Fibroblast of lung (primary cell): Measurements from ENCODE around the gene SLF2. TPM values are rescaled to one million over a fixed set of nuclear protein-coding genes. Genes with fewer than 3 reads are reported as not detected.

Experiments
- DNase-seq, 2 donors: peaks; one replicate each; pipeline versions ENCODE4 v3.0.0 to v3.0.0-alpha.2; 2010; ENCODE audit warnings: low read depth in 2 of 2
- H2AFZ ChIP-seq: 2 replicates; pipeline ENCODE4 v1.5.1; 2012; ENCODE audit warnings: low read length, control low read depth, inconsistent platforms
- H3K27ac ChIP-seq: 2 replicates; pipeline ENCODE4 v1.5.1; 2011; ENCODE audit warnings: low read length, control low read depth; ENCODE audit not compliant: insufficient read depth
- H3K27me3 ChIP-seq: 2 replicates; pipeline ENCODE4 v1.5.1; 2011; ENCODE audit warnings: mild to moderate bottlenecking, low read length; ENCODE audit not compliant: control insufficient read depth, insufficient read depth
- H3K36me3 ChIP-seq: 2 replicates; pipeline ENCODE4 v1.5.1; 2011; ENCODE audit warnings: low read length; ENCODE audit not compliant: control insufficient read depth, insufficient read depth
- H3K4me1 ChIP-seq: 2 replicates; pipeline ENCODE4 v1.5.1; 2011; ENCODE audit warnings: low read length; ENCODE audit not compliant: control insufficient read depth, insufficient read depth; ENCODE audit errors: extremely low read depth
- H3K4me2 ChIP-seq: 2 replicates; pipeline ENCODE4 v1.5.1; 2011; ENCODE audit warnings: low read length, control low read depth; ENCODE audit not compliant: insufficient read depth; ENCODE audit errors: extremely low read depth
- H3K4me3 ChIP-seq, 4 experiments: fragments of 200-600 bp in 1 of 4; sonication (generic) in 1 of 4; replicated peaks in 1 of 4; 2 replicates each; pipeline ENCODE4 v1.5.1; 2011 to 2016; ENCODE audit warnings: low read length in 4 of 4, low read depth in 3 of 4, mild to moderate bottlenecking in 3 of 4, control low read depth in 2 of 4, inconsistent platforms in 1 of 4, mixed read lengths in 1 of 4; ENCODE audit not compliant: insufficient read depth in 1 of 4; ENCODE audit errors: control extremely low read depth in 1 of 4
- H3K79me2 ChIP-seq: 2 replicates; pipeline ENCODE4 v1.5.1; 2012; ENCODE audit warnings: mild to moderate bottlenecking, low read length, inconsistent platforms; ENCODE audit not compliant: control insufficient read depth, insufficient read depth
- H3K9ac ChIP-seq: 2 replicates; pipeline ENCODE4 v1.5.1; 2011; ENCODE audit warnings: mild to moderate bottlenecking, low read length, control low read depth; ENCODE audit not compliant: insufficient read depth
- H3K9me3 ChIP-seq: 2 replicates; pipeline ENCODE4 v1.5.1; 2012; ENCODE audit warnings: low read depth, low read length; ENCODE audit not compliant: control insufficient read depth, insufficient read depth
- H4K20me1 ChIP-seq: 2 replicates; pipeline ENCODE4 v1.5.1; 2011; ENCODE audit warnings: low read length; ENCODE audit not compliant: control insufficient read depth, insufficient read depth; ENCODE audit errors: extremely low read depth
- EZH2 ChIP-seq: IDR thresholded peaks from 2 replicates; pipeline ENCODE4 v1.5.1; 2012; ENCODE audit warnings: low read length, control low read depth, mild to moderate bottlenecking; ENCODE audit errors: missing control alignments
- polyA plus RNA-seq, 2 donors: library from polyadenylated mRNA; depleted of rRNA in 1 of 2; stranded (reverse) in 1 of 2; unstranded in 1 of 2; fragments of >200 nt; gene quantifications; 2 replicates each; pipeline ENCODE4 v1.2.1, GENCODE V29; 2011 to 2012; ENCODE audit warnings: missing spikeins in 1 of 2
- total RNA-seq: library from RNA; depleted of rRNA; stranded (reverse); fragments of >200 nt; gene quantifications from 2 replicates; pipeline ENCODE4 v1.2.1, GENCODE V29; 2014
- TF ChIP-seq, protein P1 (sequence below), 2 donors: IDR thresholded peaks in 1 of 2; conservative IDR thresholded peaks in 1 of 2; 1 replicate in 1 of 2; 2 replicates in 1 of 2; pipeline ENCODE4 v1.5.1; 2011 to 2012; ENCODE audit warnings: low read length in 2 of 2, control low read depth in 1 of 2, inconsistent platforms in 1 of 2, low read depth in 1 of 2, mild to moderate bottlenecking in 1 of 2

Gene SLF2
- total and polyA plus RNA-seq, 2 donors (not counting 1 experiment from before 2014, with no cell fraction given): 16.6 to 32.5 TPM

- H3K27ac ChIP-seq: no peak overlapping the region
- H3K9me3 ChIP-seq: no peaks in the 10 kb centered on the region
- no peaks in the 10 kb centered on the region for H3K27me3 ChIP-seq
- H3K36me3 ChIP-seq: no peaks in the 10 kb centered on the region
- peaks cover 18% of the 10 kb centered on the region for H3K4me1 ChIP-seq
- no peak overlapping the region for H3K9ac ChIP-seq
- H4K20me1 ChIP-seq: no peaks in the 10 kb centered on the region
- H3K79me2 ChIP-seq: no peaks in the 10 kb centered on the region
- no peak overlapping the region for H3K4me2 ChIP-seq
- no peak overlapping the region for H2AFZ ChIP-seq
- TF ChIP-seq, protein P1, sequence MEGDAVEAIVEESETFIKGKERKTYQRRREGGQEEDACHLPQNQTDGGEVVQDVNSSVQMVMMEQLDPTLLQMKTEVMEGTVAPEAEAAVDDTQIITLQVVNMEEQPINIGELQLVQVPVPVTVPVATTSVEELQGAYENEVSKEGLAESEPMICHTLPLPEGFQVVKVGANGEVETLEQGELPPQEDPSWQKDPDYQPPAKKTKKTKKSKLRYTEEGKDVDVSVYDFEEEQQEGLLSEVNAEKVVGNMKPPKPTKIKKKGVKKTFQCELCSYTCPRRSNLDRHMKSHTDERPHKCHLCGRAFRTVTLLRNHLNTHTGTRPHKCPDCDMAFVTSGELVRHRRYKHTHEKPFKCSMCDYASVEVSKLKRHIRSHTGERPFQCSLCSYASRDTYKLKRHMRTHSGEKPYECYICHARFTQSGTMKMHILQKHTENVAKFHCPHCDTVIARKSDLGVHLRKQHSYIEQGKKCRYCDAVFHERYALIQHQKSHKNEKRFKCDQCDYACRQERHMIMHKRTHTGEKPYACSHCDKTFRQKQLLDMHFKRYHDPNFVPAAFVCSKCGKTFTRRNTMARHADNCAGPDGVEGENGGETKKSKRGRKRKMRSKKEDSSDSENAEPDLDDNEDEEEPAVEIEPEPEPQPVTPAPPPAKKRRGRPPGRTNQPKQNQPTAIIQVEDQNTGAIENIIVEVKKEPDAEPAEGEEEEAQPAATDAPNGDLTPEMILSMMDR (conservative IDR thresholded peaks at IDR 0.05 in 1 of 2, IDR thresholded peaks at IDR 0.05 in 1 of 2; ENCODE audit: low read depth in 1 of 2, low read length in 2 of 2): no peak
- no peak for TF ChIP-seq EZH2
- no peak for DNase-seq
- H3K4me3 ChIP-seq: no peak overlapping the region
Measured at GRCh38 chr10:100887761-100888296, 24.9 kb upstream of the SLF2 start.

DNA sequence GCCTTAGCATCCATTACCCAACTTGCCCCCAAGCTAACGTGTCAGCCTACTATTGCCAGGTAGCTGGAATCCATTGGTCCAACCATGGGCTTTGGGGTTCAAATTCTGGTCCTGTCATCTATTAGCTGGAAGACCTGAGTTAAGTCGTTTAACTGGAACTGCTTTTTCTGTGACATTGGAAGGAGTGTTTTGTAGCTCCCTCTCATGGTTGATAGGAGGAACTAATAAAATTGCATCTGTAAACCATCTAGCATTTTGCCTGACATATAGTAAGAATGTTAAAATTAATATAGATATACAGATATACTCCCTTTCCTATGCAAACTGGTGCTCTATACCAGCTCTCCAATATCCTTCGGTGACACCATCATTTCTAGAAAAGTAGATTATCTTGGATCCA is 23.8 kb upstream of the SLF2 start:
- Histone ChIP-seq H3K9me3 (no peaks in the 10 kb centered on the region), H2AFZ (no peak overlapping the region), H3K9ac (no peak overlapping the region), H3K27me3 (no peaks in the 10 kb centered on the region), H3K4me2 (no peak overlapping the region), H3K79me2 (no peaks in the 10 kb centered on the region), H4K20me1 (no peaks in the 10 kb centered on the region), H3K27ac (no peak overlapping the region), H3K36me3 (no peaks in the 10 kb centered on the region), H3K4me1 (peaks cover 9% of the 10 kb centered on the region), H3K4me3 (no peak overlapping the region)
- DNase-seq: peak in 1 of 2 donors; percentile 30
- TF ChIP-seq, protein P1 (conservative IDR thresholded peaks at IDR 0.05 in 1 of 2, IDR thresholded peaks at IDR 0.05 in 1 of 2; ENCODE audit: low read depth in 1 of 2, low read length in 2 of 2): peak in 1 of 2 donors; percentile 32
- TF ChIP-seq EZH2: no peak

DNA sequence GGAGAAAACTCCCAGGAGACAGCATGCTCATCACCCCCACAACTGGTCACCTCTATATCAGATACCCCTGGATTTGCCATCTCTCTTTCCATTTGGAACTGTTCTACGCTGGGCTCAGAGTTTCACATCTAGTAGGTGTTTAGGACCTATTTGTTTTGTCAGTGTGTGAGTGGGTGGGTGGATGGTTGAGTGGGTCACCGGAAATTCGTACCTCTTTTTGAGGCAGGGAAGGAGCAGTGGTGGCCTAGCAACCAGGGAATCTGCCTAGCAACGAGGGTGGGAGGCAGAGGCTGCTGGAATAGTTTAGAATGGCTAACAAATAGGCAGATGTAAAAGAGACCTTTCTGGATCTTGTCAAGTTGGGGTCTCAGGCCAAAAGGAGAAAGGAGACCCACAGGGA is 23.2 kb upstream of the SLF2 start:
- no peak overlapping the region for H3K27ac ChIP-seq
- H3K9ac ChIP-seq: no peak overlapping the region
- peak in 1 of 2 donors; percentile 23 for DNase-seq
- H2AFZ ChIP-seq: no peak overlapping the region
- H3K36me3 ChIP-seq: no peaks in the 10 kb centered on the region
- TF ChIP-seq, protein P1 (conservative IDR thresholded peaks at IDR 0.05 in 1 of 2, IDR thresholded peaks at IDR 0.05 in 1 of 2; ENCODE audit: low read depth in 1 of 2, low read length in 2 of 2): no peak
- TF ChIP-seq EZH2: no peak
- no peaks in the 10 kb centered on the region for H4K20me1 ChIP-seq
- no peaks in the 10 kb centered on the region for H3K9me3 ChIP-seq
- no peak overlapping the region for H3K4me2 ChIP-seq
- no peaks in the 10 kb centered on the region for H3K27me3 ChIP-seq
- H3K79me2 ChIP-seq: no peaks in the 10 kb centered on the region
- H3K4me1 ChIP-seq: peaks cover 9% of the 10 kb centered on the region
- no peak overlapping the region for H3K4me3 ChIP-seq
